Activated CD4-positive, alpha-beta T cell treated with anti-CD3 and anti-CD28 coated beads, Interleukin-2, amount 10 ng/mL, durations not matched to agents 7 days and 5 days (primary cell): ENCODE data around the gene TICAM2. TPM values are rescaled to one million over a fixed set of nuclear protein-coding genes. Genes with fewer than 3 reads are reported as not detected.

Experiments used
- CTCF ChIA-PET: fragments of 350-600 bp; sonication (Branson Sonifier 250); formaldehyde crosslinking; loops from one replicate; lab custom pipeline; 2021; ENCODE audit warnings: antibody characterized with exemption; lab: Charles Lee
- POLR2A ChIA-PET: fragments of 350-600 bp; sonication (Branson Sonifier 250); formaldehyde crosslinking; loops from one replicate; lab custom pipeline; 2021; ENCODE audit warnings: antibody characterized with exemption; lab: Charles Lee
- DNase-seq: peaks from one replicate; pipeline ENCODE4 v3.0.0-alpha.2; 2020
- H3K27ac Mint-ChIP-seq: one replicate; pipeline ENCODE4 v1.8.0; 2021; ENCODE audit warnings: mild to moderate bottlenecking, moderate library complexity, mixed read lengths
- H3K27me3 Mint-ChIP-seq: one replicate; pipeline ENCODE4 v1.8.0; 2021; ENCODE audit warnings: mixed read lengths
- H3K36me3 Mint-ChIP-seq: one replicate; pipeline ENCODE4 v1.8.0; 2021; ENCODE audit warnings: low read depth, mixed read lengths
- H3K4me1 Mint-ChIP-seq: one replicate; pipeline ENCODE4 v1.8.0; 2021; ENCODE audit warnings: mixed read lengths
- H3K4me3 Mint-ChIP-seq: one replicate; pipeline ENCODE4 v1.8.0; 2021; ENCODE audit warnings: mild to moderate bottlenecking, moderate library complexity, mixed read lengths
- H3K9me3 Mint-ChIP-seq: one replicate; pipeline ENCODE4 v1.8.0; 2021; ENCODE audit warnings: mixed read lengths
- total RNA-seq, 2 experiments: library from RNA; stranded (reverse); gene quantifications; one replicate each; pipeline ENCODE4 v1.2.3, GENCODE V29; 2021

The TICAM2 gene
- total RNA-seq, 2 experiments from 2014 or later: 1.1 to 1.4 TPM

DNA sequence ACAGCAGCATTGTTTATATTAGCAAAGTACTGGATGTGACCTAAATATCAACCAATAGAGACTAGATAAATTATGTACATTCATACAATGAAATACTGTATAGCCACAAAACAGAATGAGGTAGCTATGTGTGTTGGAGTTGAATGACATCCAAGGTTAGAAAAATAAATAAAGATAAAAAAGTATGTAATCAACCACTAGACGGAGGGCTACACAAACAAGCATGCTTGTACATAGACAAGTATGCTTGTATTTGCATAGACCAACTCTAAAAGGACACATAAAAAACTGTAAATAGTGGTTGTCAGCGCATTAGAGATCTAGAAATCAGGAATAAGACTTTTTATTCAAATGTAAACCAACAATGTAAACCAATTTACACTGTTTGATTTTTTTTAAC lies 60.7 kb downstream of the TICAM2 start:
- no peaks in the 10 kb centered on the region for H3K27me3 Mint-ChIP-seq
- H3K9me3 Mint-ChIP-seq: peaks cover 4% of the 10 kb centered on the region
- no peak for DNase-seq
- ChIA-PET POLR2A (no interaction called here), CTCF (interaction anchor here (0.6 kb wide), 1 partner anchor 16 kb away, joined by 4 read pairs; no protein-coding TSS in a partner anchor)
- H3K4me3 Mint-ChIP-seq: peak overlapping the region; percentile 99
- peak overlapping the region; percentile 13 for H3K27ac Mint-ChIP-seq
- peaks cover 72% of the 10 kb centered on the region for H3K36me3 Mint-ChIP-seq
- peaks cover 69% of the 10 kb centered on the region for H3K4me1 Mint-ChIP-seq

DNA sequence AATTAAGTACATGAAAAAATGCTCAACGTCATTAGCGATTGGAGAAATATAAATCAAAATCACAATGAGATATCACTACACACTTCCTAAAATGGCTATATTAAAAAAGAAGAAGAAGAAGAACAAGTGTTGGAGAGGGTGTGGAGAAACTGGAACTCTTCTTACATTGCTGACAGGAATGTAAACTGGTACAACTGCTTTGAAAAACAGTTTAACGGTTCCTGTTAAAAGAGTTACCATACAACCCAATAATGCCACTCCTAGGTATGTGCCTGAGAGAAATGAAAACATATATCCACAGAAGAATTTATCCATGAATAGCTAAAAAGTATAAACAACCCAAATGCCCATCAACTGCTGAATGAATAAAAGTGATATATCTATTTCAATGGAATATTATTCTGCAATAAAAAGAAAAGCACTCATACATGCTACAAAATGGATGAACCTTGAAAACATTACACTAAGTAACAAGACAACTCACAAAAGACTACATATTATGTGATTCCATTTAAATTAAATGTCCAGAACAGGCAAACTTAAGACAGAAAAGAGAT lies 66.7 kb downstream of the TICAM2 start:
- ChIA-PET POLR2A (no interaction called here), CTCF (interaction anchor here (1.2 kb wide), 1 partner anchor 47 kb away, joined by 4 read pairs; no protein-coding TSS in a partner anchor)
- no peak for DNase-seq
- Mint-ChIP-seq H3K27ac (no peak overlapping the region), H3K9me3 (no peaks in the 10 kb centered on the region), H3K4me3 (no peak overlapping the region), H3K4me1 (peaks cover 73% of the 10 kb centered on the region), H3K27me3 (no peaks in the 10 kb centered on the region), H3K36me3 (peaks cover 70% of the 10 kb centered on the region)

DNA sequence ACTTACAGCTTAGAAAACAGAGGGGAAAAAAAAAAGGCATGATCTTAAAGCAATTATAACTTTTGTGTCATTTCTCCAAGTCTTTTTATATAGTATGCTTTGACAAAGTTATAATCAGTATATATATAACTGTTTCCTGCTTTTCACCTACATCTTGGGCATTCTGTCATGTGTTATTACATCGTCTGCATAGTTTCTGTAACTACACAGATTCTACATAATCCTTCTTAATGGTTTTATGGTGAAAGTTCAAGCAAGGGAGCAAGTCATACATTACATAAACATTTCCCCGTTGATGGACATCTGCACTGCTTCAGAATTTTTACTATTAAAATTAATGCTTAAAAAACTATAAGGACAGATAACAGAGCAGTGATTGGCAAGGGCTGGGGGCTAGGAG lies 69.8 kb downstream of the TICAM2 start:
- peaks cover 59% of the 10 kb centered on the region for H3K4me1 Mint-ChIP-seq
- H3K27me3 Mint-ChIP-seq: no peaks in the 10 kb centered on the region
- no peaks in the 10 kb centered on the region for H3K9me3 Mint-ChIP-seq
- no peak for DNase-seq
- no peak overlapping the region for H3K4me3 Mint-ChIP-seq
- ChIA-PET CTCF (no interaction called here), POLR2A (no interaction called here)
- no peak overlapping the region for H3K27ac Mint-ChIP-seq
- peaks cover 64% of the 10 kb centered on the region for H3K36me3 Mint-ChIP-seq

DNA sequence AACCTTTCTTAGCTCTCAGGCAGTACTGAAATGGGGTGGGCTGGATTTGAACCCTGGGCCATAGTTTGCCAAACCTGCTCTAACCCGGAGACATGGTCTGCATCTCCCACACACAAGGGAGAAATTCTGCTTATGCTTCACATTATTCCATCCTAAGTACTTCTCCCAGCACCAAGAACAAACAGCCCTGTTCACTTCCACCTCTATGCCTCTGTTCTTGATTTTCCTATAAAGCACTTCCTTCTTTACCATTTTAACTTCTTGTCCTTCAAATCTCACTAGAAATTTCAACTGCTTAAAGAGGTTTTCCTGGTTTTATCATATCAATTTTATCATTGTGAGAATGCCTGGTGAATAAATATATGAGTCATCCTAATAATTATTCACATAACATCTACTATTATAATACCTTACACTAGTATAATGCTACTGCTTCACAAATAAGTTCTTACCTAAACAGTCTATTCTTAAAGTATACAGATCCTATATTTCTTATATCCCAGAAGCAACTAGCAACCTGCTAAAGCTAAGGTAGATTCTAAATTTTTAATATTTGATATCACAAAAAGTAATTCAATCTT lies 70.4 kb downstream of the TICAM2 start:
- H3K9me3 Mint-ChIP-seq: no peaks in the 10 kb centered on the region
- ChIA-PET CTCF (no interaction called here), POLR2A (no interaction called here)
- no peak for DNase-seq
- no peaks in the 10 kb centered on the region for H3K27me3 Mint-ChIP-seq
- peaks cover 62% of the 10 kb centered on the region for H3K36me3 Mint-ChIP-seq
- H3K4me3 Mint-ChIP-seq: no peak overlapping the region
- H3K4me1 Mint-ChIP-seq: peaks cover 55% of the 10 kb centered on the region
- H3K27ac Mint-ChIP-seq: no peak overlapping the region

DNA sequence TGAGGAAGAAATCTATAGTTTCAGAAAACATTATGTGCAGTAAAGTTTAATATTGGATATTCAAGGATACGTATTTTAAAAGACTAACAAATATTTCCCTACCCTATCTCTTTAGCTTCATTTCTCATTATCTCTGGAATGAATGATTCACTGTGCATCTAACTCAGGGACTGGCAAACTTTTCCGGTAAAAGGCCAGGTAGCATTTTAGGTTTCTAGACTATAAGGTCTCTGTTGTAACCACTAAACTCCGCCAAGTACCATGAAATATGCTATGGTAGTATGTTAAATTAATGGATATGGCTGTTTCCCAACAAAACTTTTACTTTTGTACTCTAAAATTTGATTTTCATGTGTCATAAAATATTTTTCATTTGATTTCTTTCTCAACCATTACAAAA lies 70.9 kb downstream of the TICAM2 start:
- peaks cover 53% of the 10 kb centered on the region for H3K4me1 Mint-ChIP-seq
- POLR2A ChIA-PET: no interaction called here
- H3K27me3 Mint-ChIP-seq: no peaks in the 10 kb centered on the region
- H3K27ac Mint-ChIP-seq: no peak overlapping the region
- no peaks in the 10 kb centered on the region for H3K9me3 Mint-ChIP-seq
- H3K4me3 Mint-ChIP-seq: no peak overlapping the region
- DNase-seq: no peak
- CTCF ChIA-PET: no interaction called here
- peaks cover 59% of the 10 kb centered on the region for H3K36me3 Mint-ChIP-seq

DNA sequence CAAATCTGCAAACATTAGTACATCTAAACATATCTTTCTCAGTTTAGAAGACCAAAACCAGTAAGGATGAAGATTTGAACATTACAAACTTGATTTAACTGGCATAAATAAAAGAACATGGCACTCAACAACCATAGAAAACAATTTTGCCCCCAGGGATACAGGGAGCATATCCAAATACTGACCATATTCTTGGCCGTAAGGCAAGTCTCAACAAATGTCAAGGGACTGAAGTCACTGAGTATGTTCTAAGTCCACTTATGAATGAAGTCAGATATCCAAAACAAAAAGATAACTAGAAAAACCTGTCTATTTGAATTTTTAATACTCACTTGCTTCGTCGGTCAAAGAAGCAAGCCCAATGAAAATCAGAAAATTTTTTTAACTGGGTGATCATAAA lies 71.9 kb downstream of the TICAM2 start:
- peaks cover 46% of the 10 kb centered on the region for H3K4me1 Mint-ChIP-seq
- POLR2A ChIA-PET: no interaction called here
- no peak overlapping the region for H3K4me3 Mint-ChIP-seq
- peaks cover 52% of the 10 kb centered on the region for H3K36me3 Mint-ChIP-seq
- no peaks in the 10 kb centered on the region for H3K27me3 Mint-ChIP-seq
- no peak overlapping the region for H3K27ac Mint-ChIP-seq
- no peaks in the 10 kb centered on the region for H3K9me3 Mint-ChIP-seq
- CTCF ChIA-PET: no interaction called here
- no peak for DNase-seq

Other genes starting within 250 kb of the TICAM2 start
- gene FEM1C, start 57.7 kb downstream of the TICAM2 start, total RNA-seq: 10 to 100 TPM; 13.9 to 15.5 TPM
- 10 to 100 TPM; 39.2 to 45.7 TPM for gene TMED7, start 23.6 kb upstream of the TICAM2 start, total RNA-seq
- gene CDO1, start 214.2 kb upstream of the TICAM2 start, total RNA-seq: not detected
- 10 to 100 TPM; 44.5 to 48.2 TPM for gene ATG12, start 239.1 kb upstream of the TICAM2 start, total RNA-seq
- 10 to 100 TPM; 68.8 to 74.0 TPM for gene AP3S1, start 239.5 kb upstream of the TICAM2 start, total RNA-seq